Mammary epithelial cell (primary cell): ENCODE measurements around the gene OTUB2.

Source experiments
- CTCF ChIP-seq, 2 donors: IDR thresholded peaks in 1 of 2; conservative IDR thresholded peaks in 1 of 2; 2 replicates each; pipeline ENCODE4 v1.5.1; 2011 to 2012; ENCODE audit warnings: inconsistent platforms in 2 of 2, low read length in 2 of 2, mild to moderate bottlenecking in 2 of 2, control low read depth in 1 of 2, low read depth in 1 of 2; ENCODE audit not compliant: insufficient read depth in 1 of 2; ENCODE audit errors: extremely low read depth in 1 of 2
- EZH2 ChIP-seq: IDR thresholded peaks from 2 replicates; pipeline ENCODE4 v1.6.1; 2012; ENCODE audit warnings: low read length, inconsistent platforms, borderline replicate concordance

GRCh38 chr14:93977790-93978581, 48.2 kb upstream of the OTUB2 start:
- TF ChIP-seq CTCF (conservative IDR thresholded peaks at IDR 0.05 in 1 of 2, IDR thresholded peaks at IDR 0.05 in 1 of 2; ENCODE audit: extremely low read depth in 1 of 2, insufficient read depth in 1 of 2, low read depth in 1 of 2, low read length in 2 of 2) (no peak), EZH2 (no peak)
